Tibial nerve (tissue), 4 donors: Measurements from ENCODE around the gene TSC22D1.

Experiments
- EP300 ChIP-seq, 2 donors: sonication (generic); formaldehyde crosslinking; IDR thresholded peaks; one replicate each; pipeline ENCODE4 v1.6.1; 2017; ENCODE audit warnings: antibody characterized with exemption in 2 of 2, mild to moderate bottlenecking in 1 of 2
- TF ChIP-seq, protein P1 (sequence below), 5 experiments: fragments of 200-600 bp in 3 of 5; fragments of 450-650 bp in 2 of 5; sonication (generic) in 3 of 5; IDR thresholded peaks; one replicate each; pipeline ENCODE4 v1.5.1; 2016 to 2019; ENCODE audit warnings: antibody characterized with exemption in 5 of 5, mild to moderate bottlenecking in 3 of 5, moderate library complexity in 2 of 5

DNA sequence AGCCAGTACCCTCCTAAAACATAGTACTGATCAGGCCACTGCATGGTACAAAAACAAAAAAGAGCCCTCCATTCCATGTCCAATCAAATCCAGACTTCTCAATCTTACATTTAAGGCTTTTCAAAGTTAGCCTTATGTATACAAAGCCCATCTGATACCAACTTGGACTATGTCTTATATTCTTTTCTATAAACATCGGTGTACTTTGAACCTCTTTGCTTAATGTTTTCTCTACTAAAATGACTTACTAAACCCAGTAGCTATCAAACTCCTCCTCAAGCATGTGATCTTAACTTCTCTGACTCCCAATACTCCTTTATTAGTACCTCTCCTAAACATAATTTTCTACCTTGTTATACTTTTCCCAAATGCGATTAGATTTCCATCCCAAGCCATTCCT is 14.8 kb downstream of the TSC22D1 start:
- TF ChIP-seq, protein P1, sequence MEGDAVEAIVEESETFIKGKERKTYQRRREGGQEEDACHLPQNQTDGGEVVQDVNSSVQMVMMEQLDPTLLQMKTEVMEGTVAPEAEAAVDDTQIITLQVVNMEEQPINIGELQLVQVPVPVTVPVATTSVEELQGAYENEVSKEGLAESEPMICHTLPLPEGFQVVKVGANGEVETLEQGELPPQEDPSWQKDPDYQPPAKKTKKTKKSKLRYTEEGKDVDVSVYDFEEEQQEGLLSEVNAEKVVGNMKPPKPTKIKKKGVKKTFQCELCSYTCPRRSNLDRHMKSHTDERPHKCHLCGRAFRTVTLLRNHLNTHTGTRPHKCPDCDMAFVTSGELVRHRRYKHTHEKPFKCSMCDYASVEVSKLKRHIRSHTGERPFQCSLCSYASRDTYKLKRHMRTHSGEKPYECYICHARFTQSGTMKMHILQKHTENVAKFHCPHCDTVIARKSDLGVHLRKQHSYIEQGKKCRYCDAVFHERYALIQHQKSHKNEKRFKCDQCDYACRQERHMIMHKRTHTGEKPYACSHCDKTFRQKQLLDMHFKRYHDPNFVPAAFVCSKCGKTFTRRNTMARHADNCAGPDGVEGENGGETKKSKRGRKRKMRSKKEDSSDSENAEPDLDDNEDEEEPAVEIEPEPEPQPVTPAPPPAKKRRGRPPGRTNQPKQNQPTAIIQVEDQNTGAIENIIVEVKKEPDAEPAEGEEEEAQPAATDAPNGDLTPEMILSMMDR (IDR thresholded peaks at IDR 0.05): no peak
- no peak for TF ChIP-seq EP300 (IDR thresholded peaks at IDR 0.05)
